Stimulated activated naive CD8-positive, alpha-beta T cell treated with anti-CD3 and anti-CD28 coated beads, Interleukin-15, Interleukin-2, amounts not matched to agents 100 ng/mL and 50 ng/mL, for 24 hours (primary cell): ENCODE measurements around the gene GPX3.

Experiments
- H3K27ac Mint-ChIP-seq: one replicate; pipeline ENCODE4 v1.8.0; 2021; ENCODE audit warnings: mild to moderate bottlenecking, mixed read lengths
- H3K27me3 Mint-ChIP-seq: one replicate; pipeline ENCODE4 v1.8.0; 2021; ENCODE audit warnings: mixed read lengths
- H3K36me3 Mint-ChIP-seq: one replicate; pipeline ENCODE4 v1.8.0; 2021; ENCODE audit warnings: low read depth, mixed read lengths
- H3K4me1 Mint-ChIP-seq: one replicate; pipeline ENCODE4 v1.8.0; 2021; ENCODE audit warnings: low read depth, mixed read lengths
- H3K4me3 Mint-ChIP-seq: one replicate; pipeline ENCODE4 v1.8.0; 2021; ENCODE audit warnings: mild to moderate bottlenecking, mixed read lengths
- H3K9me3 Mint-ChIP-seq: one replicate; pipeline ENCODE4 v1.8.0; 2021; ENCODE audit warnings: mixed read lengths

Gene GPX3

DNA sequence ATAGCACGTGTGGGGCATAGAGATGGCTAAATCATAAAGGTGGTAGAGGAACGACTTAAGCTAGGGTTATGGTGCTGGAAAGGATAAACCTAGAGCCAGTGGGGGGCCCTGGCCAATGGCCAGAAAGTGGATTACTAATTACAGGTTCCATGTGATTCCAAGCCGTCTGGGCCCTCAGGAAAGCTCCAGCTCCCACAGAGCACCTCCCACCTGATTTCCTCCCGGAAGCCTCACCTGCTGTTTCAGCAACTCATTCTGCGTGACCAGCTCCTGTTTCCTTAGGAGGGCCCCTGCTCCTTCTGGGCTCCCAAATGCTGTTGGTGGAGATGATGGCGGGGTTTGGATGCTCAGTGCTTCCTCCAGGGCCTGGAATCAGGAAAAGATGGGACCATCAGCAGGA lies 16.2 kb downstream of the GPX3 start:
- H3K4me1 Mint-ChIP-seq: peaks cover 10% of the 10 kb centered on the region
- no peaks in the 10 kb centered on the region for H3K27me3 Mint-ChIP-seq
- H3K36me3 Mint-ChIP-seq: peaks cover 79% of the 10 kb centered on the region
- no peaks in the 10 kb centered on the region for H3K9me3 Mint-ChIP-seq
- H3K4me3 Mint-ChIP-seq: no peak overlapping the region
- H3K27ac Mint-ChIP-seq: no peak overlapping the region

DNA sequence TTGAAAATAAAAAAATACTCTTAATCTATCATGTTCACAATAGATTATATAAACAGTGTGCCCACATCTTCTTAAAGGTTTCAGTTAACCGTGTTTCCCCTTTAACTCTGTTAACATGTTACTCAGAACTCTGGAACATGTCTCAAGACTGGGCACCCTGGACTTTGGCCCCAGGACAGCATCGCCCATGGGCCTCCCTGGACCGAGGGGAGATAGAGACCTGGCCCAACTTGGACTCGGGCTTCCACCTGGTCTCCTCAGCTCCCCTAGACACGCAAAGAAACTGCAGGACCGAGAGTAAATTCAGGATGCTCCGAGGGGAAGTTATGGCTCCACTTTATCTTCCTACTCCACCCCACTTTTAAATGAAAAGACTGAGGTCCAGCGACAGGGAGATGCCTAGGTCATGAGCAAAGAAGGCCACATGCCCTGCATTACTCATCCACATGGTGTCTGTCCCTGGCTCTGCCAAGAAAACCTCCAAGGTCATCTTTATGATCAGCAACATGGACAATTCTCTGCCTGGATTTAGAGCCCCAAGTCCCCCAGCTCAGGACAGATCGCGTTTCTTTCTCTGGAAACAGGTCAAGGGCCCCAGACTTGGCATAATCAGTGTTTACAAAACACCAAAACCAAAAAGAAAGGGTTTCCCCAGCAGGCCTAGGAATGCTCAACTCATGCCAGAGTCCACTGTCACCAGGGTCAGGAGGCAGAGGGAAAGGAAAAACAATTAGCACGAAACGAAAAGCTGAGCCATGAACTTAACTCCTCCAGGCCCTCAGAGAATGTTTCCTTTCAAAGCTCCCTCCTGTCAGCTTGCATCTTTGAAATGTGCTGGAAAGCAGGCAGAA lies 17.4 kb downstream of the GPX3 start:
- H3K27ac Mint-ChIP-seq: no peak overlapping the region

DNA sequence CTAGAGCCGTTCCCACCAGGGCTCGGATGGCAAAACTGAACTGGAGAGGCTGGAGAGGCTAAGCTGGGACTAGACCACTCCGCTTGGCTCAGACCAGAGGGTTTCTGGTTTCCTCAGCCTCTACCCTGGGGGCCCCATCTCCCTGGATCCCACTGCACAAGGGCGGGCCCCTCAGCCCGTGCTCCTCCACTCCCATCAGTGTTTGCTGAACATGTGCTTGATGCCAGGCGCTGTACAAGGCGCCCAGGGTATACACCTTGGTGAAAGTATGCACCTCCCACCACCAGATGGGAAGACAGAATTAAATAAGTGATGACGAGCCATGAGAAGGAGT lies 18.0 kb downstream of the GPX3 start:
- Mint-ChIP-seq H3K36me3 (peaks cover 82% of the 10 kb centered on the region), H3K4me3 (no peak overlapping the region), H3K27me3 (no peaks in the 10 kb centered on the region), H3K27ac (peak overlapping the region; percentile 70), H3K4me1 (peaks cover 10% of the 10 kb centered on the region), H3K9me3 (no peaks in the 10 kb centered on the region)

More for the DNA sequence above, 17.4 kb downstream of the GPX3 start:
- Mint-ChIP-seq H3K36me3 (peaks cover 78% of the 10 kb centered on the region), H3K9me3 (no peaks in the 10 kb centered on the region), H3K4me3 (no peak overlapping the region), H3K27me3 (no peaks in the 10 kb centered on the region), H3K4me1 (peaks cover 10% of the 10 kb centered on the region)

DNA sequence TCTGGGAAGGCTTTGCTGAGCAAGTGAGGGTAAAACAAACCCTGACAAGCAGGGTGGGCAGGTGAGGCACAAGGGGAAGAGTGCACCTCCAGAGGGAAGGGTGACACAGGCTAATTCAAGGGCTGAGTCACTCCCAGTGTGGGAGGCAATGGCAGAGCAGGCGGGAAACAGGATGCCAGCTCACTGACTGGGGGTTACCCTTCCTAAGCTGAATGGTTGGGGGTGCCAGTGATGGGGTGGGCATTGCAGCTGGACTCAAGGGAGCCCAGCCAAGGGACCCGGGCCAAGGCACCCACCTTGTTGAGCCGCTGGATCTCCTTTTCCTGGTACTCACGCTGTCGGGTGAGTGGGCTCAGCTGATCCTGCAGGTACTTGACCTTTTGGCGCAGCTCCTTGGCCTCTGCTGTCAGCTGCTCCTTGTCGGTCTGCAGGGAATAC lies 18.4 kb downstream of the GPX3 start:
- H3K27ac Mint-ChIP-seq: peak overlapping the region; percentile 70

GRCh38 chr5:151039665-151040064 lies 19.3 kb downstream of the GPX3 start:
- H3K4me1 Mint-ChIP-seq: peaks cover 10% of the 10 kb centered on the region
- peaks cover 79% of the 10 kb centered on the region for H3K36me3 Mint-ChIP-seq
- H3K4me3 Mint-ChIP-seq: no peak overlapping the region
- H3K9me3 Mint-ChIP-seq: no peaks in the 10 kb centered on the region
- H3K27me3 Mint-ChIP-seq: no peaks in the 10 kb centered on the region
- H3K27ac Mint-ChIP-seq: no peak overlapping the region

More for the DNA sequence above, 18.4 kb downstream of the GPX3 start:
- H3K4me3 Mint-ChIP-seq: no peak overlapping the region
- peaks cover 82% of the 10 kb centered on the region for H3K36me3 Mint-ChIP-seq
- H3K4me1 Mint-ChIP-seq: peaks cover 10% of the 10 kb centered on the region
- H3K9me3 Mint-ChIP-seq: no peaks in the 10 kb centered on the region
- no peaks in the 10 kb centered on the region for H3K27me3 Mint-ChIP-seq

DNA sequence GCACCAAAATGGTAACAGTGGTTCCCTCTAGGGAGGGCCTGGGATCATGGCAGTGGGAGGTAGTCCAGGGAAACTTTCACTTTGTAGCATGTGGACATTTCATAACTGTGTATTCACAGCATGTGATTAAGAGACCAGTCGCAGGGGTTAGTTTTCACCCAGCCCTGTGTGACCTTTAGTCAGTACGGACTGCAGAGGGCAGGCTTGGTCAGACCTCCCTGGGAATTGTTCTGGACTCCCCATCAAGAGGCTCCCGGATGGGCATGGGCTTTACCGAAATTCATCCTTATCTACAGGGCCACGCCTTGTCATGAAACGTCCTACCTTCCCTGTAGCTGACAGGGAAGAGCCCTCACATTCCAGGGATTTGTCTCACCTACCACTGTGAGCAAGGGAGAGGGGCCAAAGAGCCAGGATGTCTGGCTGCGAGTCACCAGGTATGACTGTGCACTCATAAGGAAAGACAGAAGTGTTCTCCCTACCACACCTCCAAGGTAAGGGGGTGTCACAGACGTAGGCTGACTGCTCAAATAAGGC lies 19.9 kb downstream of the GPX3 start:
- Mint-ChIP-seq H3K27me3 (no peaks in the 10 kb centered on the region), H3K27ac (no peak overlapping the region), H3K4me3 (no peak overlapping the region), H3K36me3 (peaks cover 77% of the 10 kb centered on the region), H3K4me1 (peaks cover 10% of the 10 kb centered on the region), H3K9me3 (no peaks in the 10 kb centered on the region)

- no peak overlapping the region for H3K4me3 Mint-ChIP-seq
- H3K27ac Mint-ChIP-seq: no peak overlapping the region
- H3K27me3 Mint-ChIP-seq: no peaks in the 10 kb centered on the region
- no peaks in the 10 kb centered on the region for H3K9me3 Mint-ChIP-seq
- H3K4me1 Mint-ChIP-seq: peaks cover 10% of the 10 kb centered on the region
- H3K36me3 Mint-ChIP-seq: peaks cover 78% of the 10 kb centered on the region
These were observed 21.3 kb downstream of the GPX3 start for GRCh38 chr5:151041577-151042268.

DNA sequence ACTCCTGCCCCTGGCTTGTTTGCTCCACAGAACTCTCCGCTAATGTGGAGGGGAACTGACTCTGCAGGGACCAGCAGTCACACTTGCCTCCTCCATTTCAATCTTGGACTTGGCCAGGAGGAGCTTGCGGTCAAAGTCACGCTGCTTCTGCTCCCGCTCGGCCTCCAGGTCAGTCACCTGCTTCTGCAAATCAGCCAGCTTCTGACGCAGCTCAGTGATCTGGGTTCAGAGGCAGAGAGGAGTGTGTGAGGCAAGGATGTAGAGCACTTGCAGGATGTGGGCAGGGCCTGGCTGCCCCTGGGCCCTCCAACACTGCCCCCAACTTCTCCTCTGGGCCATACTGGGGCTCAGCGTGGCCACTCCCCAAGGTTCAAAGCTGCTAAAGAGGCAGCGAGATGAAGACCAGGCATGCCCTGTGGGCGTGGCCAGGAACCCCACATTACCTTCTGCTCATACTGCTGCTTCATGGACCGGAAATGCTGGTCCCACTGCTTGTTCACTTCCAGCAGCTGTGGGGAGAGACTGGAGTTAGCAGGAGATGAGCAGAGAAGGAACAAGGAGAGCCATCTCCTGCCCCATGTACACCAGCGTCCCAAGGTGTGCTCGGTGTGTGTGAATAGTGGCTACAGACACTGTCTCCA lies 22.2 kb downstream of the GPX3 start:
- no peaks in the 10 kb centered on the region for H3K9me3 Mint-ChIP-seq
- H3K4me3 Mint-ChIP-seq: no peak overlapping the region
- H3K27ac Mint-ChIP-seq: no peak overlapping the region
- H3K36me3 Mint-ChIP-seq: peaks cover 77% of the 10 kb centered on the region
- H3K4me1 Mint-ChIP-seq: peaks cover 10% of the 10 kb centered on the region
- H3K27me3 Mint-ChIP-seq: no peaks in the 10 kb centered on the region

DNA sequence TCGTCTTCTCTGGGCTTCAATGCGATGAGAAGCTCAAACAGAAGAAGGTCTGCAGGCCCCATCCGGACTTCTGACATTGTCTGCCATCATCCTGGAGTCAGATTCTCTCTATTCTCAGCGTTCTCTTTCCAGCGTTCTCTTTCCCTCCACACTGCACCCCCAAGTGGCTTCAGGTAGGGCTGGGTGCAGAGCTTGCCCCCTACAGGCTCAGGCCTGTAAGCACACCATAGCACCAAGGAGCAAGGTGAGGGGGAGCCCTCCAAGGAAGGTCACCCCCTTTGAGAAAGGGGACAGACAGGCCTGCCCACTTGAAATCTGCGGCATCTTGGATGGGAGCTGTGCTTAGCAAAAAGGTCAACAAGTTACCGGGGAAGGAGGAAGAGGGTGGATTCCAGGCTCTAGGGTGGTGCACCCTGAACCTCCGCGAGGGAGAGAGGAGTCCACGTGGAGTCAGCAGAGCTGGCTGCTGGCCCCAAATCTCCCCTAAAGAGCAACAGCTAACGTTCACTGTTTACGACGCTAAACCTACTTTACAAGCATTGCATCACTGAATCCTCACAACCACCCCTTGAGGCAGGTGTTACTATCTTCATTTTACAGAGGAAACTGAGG lies 27.5 kb downstream of the GPX3 start:
- peaks cover 12% of the 10 kb centered on the region for H3K4me1 Mint-ChIP-seq
- peaks cover 80% of the 10 kb centered on the region for H3K36me3 Mint-ChIP-seq
- H3K9me3 Mint-ChIP-seq: no peaks in the 10 kb centered on the region
- H3K27me3 Mint-ChIP-seq: no peaks in the 10 kb centered on the region
- no peak overlapping the region for H3K4me3 Mint-ChIP-seq
- no peak overlapping the region for H3K27ac Mint-ChIP-seq

DNA sequence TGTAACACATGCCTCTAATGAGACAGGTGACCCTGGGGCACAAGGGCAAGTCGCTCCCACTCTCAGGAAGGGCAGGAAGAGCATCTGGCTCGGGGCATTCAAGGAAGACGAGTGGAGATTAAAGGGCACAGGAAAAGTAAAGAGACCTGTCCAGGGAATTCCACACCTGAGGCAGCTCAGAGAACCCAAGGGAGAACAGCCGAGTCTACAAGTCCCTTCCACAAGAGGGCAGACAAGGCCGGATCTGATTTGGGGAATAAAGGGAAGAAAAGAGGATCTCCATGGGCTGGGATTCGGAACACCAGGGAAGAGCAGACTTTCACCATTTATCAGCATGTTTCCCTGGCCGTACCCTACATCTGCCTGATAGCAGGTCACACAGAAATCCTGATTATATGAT lies 28.1 kb downstream of the GPX3 start:
- Mint-ChIP-seq H3K36me3 (peaks cover 80% of the 10 kb centered on the region), H3K4me1 (peaks cover 16% of the 10 kb centered on the region), H3K27me3 (no peaks in the 10 kb centered on the region), H3K9me3 (no peaks in the 10 kb centered on the region), H3K27ac (no peak overlapping the region), H3K4me3 (no peak overlapping the region)

- Mint-ChIP-seq H3K4me1 (peaks cover 30% of the 10 kb centered on the region), H3K27me3 (no peaks in the 10 kb centered on the region), H3K27ac (peak overlapping the region; percentile 31), H3K36me3 (peaks cover 85% of the 10 kb centered on the region), H3K9me3 (no peaks in the 10 kb centered on the region), H3K4me3 (no peak overlapping the region)
These were observed 30.9 kb downstream of the GPX3 start for GRCh38 chr5:151051066-151051930.

DNA sequence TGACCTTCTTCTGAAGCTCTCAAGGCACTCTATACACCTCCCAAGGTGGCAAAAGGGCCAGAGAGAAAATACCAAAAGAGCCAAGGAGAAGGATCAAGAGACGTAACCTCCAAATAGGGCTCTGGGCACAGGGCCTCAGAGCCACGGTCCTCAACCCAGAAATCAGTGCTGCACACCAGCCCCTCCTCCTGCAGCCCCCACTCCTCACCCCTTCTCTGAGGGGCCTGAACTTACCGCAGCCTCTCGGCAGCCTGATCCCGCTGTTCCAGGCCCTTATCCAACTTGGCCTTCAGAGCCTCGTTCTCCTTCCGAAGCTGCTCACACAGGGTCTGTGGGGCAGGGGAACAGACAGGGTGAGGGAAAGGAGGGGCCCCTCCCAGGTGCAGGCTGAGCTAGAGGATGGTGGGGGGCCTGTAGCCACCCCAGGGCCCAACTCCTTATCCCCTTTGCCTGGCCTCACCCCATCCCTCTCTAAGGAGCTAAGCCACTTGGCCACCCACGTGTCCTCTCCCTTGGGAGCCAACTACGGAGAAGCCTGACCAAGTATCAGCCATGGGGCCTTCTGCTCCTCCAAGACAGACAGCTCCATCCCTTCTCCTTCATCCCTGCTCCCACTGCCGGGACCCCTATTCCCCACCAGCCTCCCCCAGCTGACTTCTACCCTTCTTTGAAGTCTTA lies 31.7 kb downstream of the GPX3 start:
- H3K9me3 Mint-ChIP-seq: no peaks in the 10 kb centered on the region
- H3K36me3 Mint-ChIP-seq: peaks cover 85% of the 10 kb centered on the region
- no peak overlapping the region for H3K4me3 Mint-ChIP-seq
- peak overlapping the region; percentile 31 for H3K27ac Mint-ChIP-seq
- H3K27me3 Mint-ChIP-seq: no peaks in the 10 kb centered on the region
- H3K4me1 Mint-ChIP-seq: peaks cover 36% of the 10 kb centered on the region

DNA sequence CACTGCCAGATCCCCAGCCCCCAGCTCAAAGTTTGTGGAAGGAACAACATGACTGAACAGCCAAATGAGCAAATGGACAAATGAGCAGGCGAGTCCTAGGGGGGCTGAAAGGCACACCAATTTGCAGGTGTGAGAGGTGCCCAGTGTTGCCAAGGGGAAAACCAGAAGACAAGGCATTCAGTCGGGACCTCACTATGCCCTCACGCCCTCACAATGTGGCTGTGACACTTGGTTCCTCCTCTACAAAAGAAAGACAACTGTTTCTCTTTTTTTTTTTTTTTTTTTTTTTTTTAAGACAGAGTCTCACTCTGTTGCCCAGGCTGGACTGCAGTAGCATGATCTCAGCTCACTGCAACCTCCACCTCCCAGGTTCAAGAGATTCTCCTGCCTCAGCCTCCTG lies 32.4 kb downstream of the GPX3 start:
- Mint-ChIP-seq H3K27ac (no peak overlapping the region), H3K4me3 (no peak overlapping the region), H3K27me3 (no peaks in the 10 kb centered on the region), H3K4me1 (peaks cover 38% of the 10 kb centered on the region), H3K36me3 (peaks cover 81% of the 10 kb centered on the region), H3K9me3 (no peaks in the 10 kb centered on the region)
